GM23338 (cell line): ENCODE data around the gene C3orf62. TPM values are rescaled to one million over a fixed set of nuclear protein-coding genes. Genes with fewer than 3 reads are reported as not detected.

ENCODE experiments used
- ATAC-seq: fragments of 200-7000 bp; cut with Tn5 transposase; 3 replicates; pipeline ENCODE4 v1.9.1; 2020
- DNase-seq: peaks from one replicate; pipeline ENCODE4 v3.0.0-alpha.2; 2015; ENCODE audit warnings: low spot score
- H2AFZ ChIP-seq: fragments of 200-600 bp; sonication (generic); 2 replicates; pipeline ENCODE4 v1.8.0; 2016; ENCODE audit warnings: antibody characterized with exemption, mild to moderate bottlenecking, moderate library complexity
- H3F3A ChIP-seq: fragments of 200-600 bp; sonication (generic); replicated peaks from 2 replicates; pipeline ENCODE4 v1.8.0; 2017; ENCODE audit warnings: antibody characterized with exemption, mixed run types, low read depth
- H3K27ac ChIP-seq: fragments of 200-600 bp; sonication (generic); 2 replicates; pipeline ENCODE4 v1.6.1; 2016; ENCODE audit warnings: low read depth
- H3K27me3 ChIP-seq: fragments of 200-600 bp; sonication (generic); 2 replicates; pipeline ENCODE4 v1.8.0; 2016; ENCODE audit warnings: mild to moderate bottlenecking, mixed run types, moderate library complexity; ENCODE audit not compliant: insufficient read depth
- H3K36me3 ChIP-seq: fragments of 200-600 bp; sonication (generic); 2 replicates; pipeline ENCODE4 v1.8.0; 2016; ENCODE audit warnings: mild to moderate bottlenecking; ENCODE audit not compliant: insufficient read depth
- H3K4me1 ChIP-seq: fragments of 200-600 bp; sonication (generic); 2 replicates; pipeline ENCODE4 v1.8.0; 2016; ENCODE audit warnings: mild to moderate bottlenecking, moderate library complexity; ENCODE audit not compliant: insufficient read depth
- H3K4me2 ChIP-seq: fragments of 200-600 bp; sonication (generic); 2 replicates; pipeline ENCODE4 v1.7.1; 2017; ENCODE audit warnings: mixed run types
- H3K4me3 ChIP-seq: fragments of 200-600 bp; sonication (generic); 2 replicates; pipeline ENCODE4 v1.6.1; 2016; ENCODE audit warnings: mixed run types
- H3K79me2 ChIP-seq: fragments of 200-600 bp; sonication (generic); replicated peaks from 2 replicates; pipeline ENCODE4 v1.8.0; 2017; ENCODE audit warnings: mild to moderate bottlenecking; ENCODE audit not compliant: insufficient read depth
- H3K9me2 ChIP-seq: fragments of 200-600 bp; sonication (generic); 2 replicates; pipeline ENCODE4 v1.8.0; 2017; ENCODE audit not compliant: insufficient read depth
- H4K20me1 ChIP-seq: fragments of 200-600 bp; sonication (generic); replicated peaks from 2 replicates; pipeline ENCODE4 v1.8.0; 2017; ENCODE audit warnings: mild to moderate bottlenecking; ENCODE audit not compliant: insufficient read depth
- H3K27ac Mint-ChIP-seq: 2 replicates; pipeline ENCODE4 v1.8.0; 2020; ENCODE audit warnings: inconsistent platforms, mild to moderate bottlenecking, moderate library complexity, mixed read lengths
- H3K27me3 Mint-ChIP-seq: 3 replicates; pipeline ENCODE4 v1.8.0; 2022; ENCODE audit warnings: low read depth, mild to moderate bottlenecking, moderate library complexity, mixed read lengths, inconsistent platforms; ENCODE audit not compliant: insufficient read depth, poor library complexity
- H3K36me3 Mint-ChIP-seq: 3 replicates; pipeline ENCODE4 v1.8.0; 2021; ENCODE audit warnings: low read depth, mild to moderate bottlenecking, inconsistent platforms, moderate library complexity, mixed read lengths
- H3K4me1 Mint-ChIP-seq: 3 replicates; pipeline ENCODE4 v1.8.0; 2020; ENCODE audit warnings: mild to moderate bottlenecking, inconsistent platforms, mixed read lengths
- H3K4me3 Mint-ChIP-seq: 3 replicates; pipeline ENCODE4 v1.8.0; 2021; ENCODE audit warnings: moderate library complexity, mild to moderate bottlenecking, inconsistent platforms, mixed read lengths
- H3K9me3 Mint-ChIP-seq: 3 replicates; pipeline ENCODE4 v1.8.0; 2020; ENCODE audit warnings: moderate library complexity, mild to moderate bottlenecking, inconsistent platforms, mixed read lengths
- CTCF ChIP-seq, 2 experiments: fragments of 200-600 bp in 1 of 2; sonication (generic) in 1 of 2; conservative IDR thresholded peaks; 2 replicates each; pipeline versions ENCODE4 v1.5.1 to v1.6.1; 2016 to 2017; ENCODE audit warnings: antibody characterized with exemption in 2 of 2, low read depth in 2 of 2, mild to moderate bottlenecking in 2 of 2, moderate library complexity in 1 of 2
- ETS1 ChIP-seq: IDR thresholded peaks from 2 replicates; pipeline ENCODE4 v1.6.1; 2016; ENCODE audit warnings: antibody characterized with exemption
- EZH2 ChIP-seq: fragments of 200-600 bp; sonication (generic); IDR thresholded peaks from one replicate; pipeline ENCODE4 v1.8.0; 2017; ENCODE audit warnings: antibody characterized with exemption, mild to moderate bottlenecking, low read depth; ENCODE audit not compliant: unreplicated experiment
- EZH2phosphoT487 ChIP-seq: fragments of 200-600 bp; sonication (generic); IDR thresholded peaks from one replicate; pipeline ENCODE4 v1.8.1; 2018; ENCODE audit warnings: antibody characterized with exemption; ENCODE audit not compliant: unreplicated experiment
- JUNB ChIP-seq: IDR thresholded peaks from one replicate; pipeline ENCODE4 v1.6.1; 2016; ENCODE audit warnings: antibody characterized with exemption; ENCODE audit not compliant: unreplicated experiment
- NANOG ChIP-seq: IDR thresholded peaks from 2 replicates; pipeline ENCODE4 v1.6.1; 2016; ENCODE audit warnings: antibody characterized with exemption, borderline replicate concordance
- POLR2AphosphoS5 ChIP-seq: IDR thresholded peaks from 2 replicates; pipeline ENCODE4 v1.6.1; 2016; ENCODE audit warnings: antibody characterized with exemption, low read depth
- REST ChIP-seq: IDR thresholded peaks from one replicate; pipeline ENCODE4 v1.6.1; 2018; ENCODE audit warnings: antibody characterized with exemption; ENCODE audit not compliant: unreplicated experiment
- STAT1 ChIP-seq: IDR thresholded peaks from one replicate; pipeline ENCODE4 v1.6.1; 2016; ENCODE audit warnings: antibody characterized with exemption; ENCODE audit not compliant: unreplicated experiment
- ZNF114 ChIP-seq: fragments of 250-450 bp; sonication (Bioruptor Pico); IDR thresholded peaks from 2 replicates; pipeline ENCODE4 v1.5.0; 2020; ENCODE audit warnings: mild to moderate bottlenecking, moderate library complexity
- ZNF331 ChIP-seq: fragments of 250-450 bp; sonication (Bioruptor Pico); IDR thresholded peaks from 2 replicates; pipeline ENCODE4 v1.5.0; 2020; ENCODE audit warnings: low read depth, mild to moderate bottlenecking, moderate library complexity
- polyA plus RNA-seq: library from polyadenylated mRNA; unstranded; fragments of >200 nt; fragmentation: Nextera tagmentation; extraction: Ambion mirVana; gene quantifications from 2 replicates; pipeline ENCODE4 v1.2.1, GENCODE V29; 2016
- total RNA-seq: library from RNA; depleted of rRNA; stranded (reverse); fragments of >200 nt; shearing (Covaris generic); gene quantifications from 2 replicates; pipeline ENCODE4 v1.2.3, GENCODE V29; 2014

Gene C3orf62
- total and polyA plus RNA-seq, 2 experiments from 2014 or later, result 1.6 to 2.4 TPM

GRCh38 chr3:49283997-49284396 is 7.0 kb upstream of the C3orf62 start:
- no peaks in the 10 kb centered on the region for H3K27me3 ChIP-seq
- no peaks in the 10 kb centered on the region for H3K4me1 ChIP-seq
- no peaks in the 10 kb centered on the region for H3F3A ChIP-seq
- TF ChIP-seq REST (no peak), CTCF (conservative IDR thresholded peaks at IDR 0.05; ENCODE audit: low read depth in 2 of 2) (no peak), STAT1 (no peak), ZNF114 (no peak), JUNB (no peak), EZH2 (no peak), ETS1 (no peak)
- peaks cover 26% of the 10 kb centered on the region for H3K36me3 ChIP-seq
- no peak overlapping the region for H3K27ac ChIP-seq
- no peaks in the 10 kb centered on the region for H3K9me2 ChIP-seq
- H3K79me2 ChIP-seq, result no peaks in the 10 kb centered on the region
- H4K20me1 ChIP-seq, result no peaks in the 10 kb centered on the region
- ATAC-seq, result no peak
- H3K9me3 Mint-ChIP-seq, result no peaks in the 10 kb centered on the region
- H3K4me3 ChIP-seq, result no peak overlapping the region
- DNase-seq, result no peak
- H3K4me1 Mint-ChIP-seq, result no peaks in the 10 kb centered on the region
- H3K27me3 Mint-ChIP-seq, result peaks cover 1% of the 10 kb centered on the region
- peaks cover 66% of the 10 kb centered on the region for H3K36me3 Mint-ChIP-seq
- no peak overlapping the region for H3K4me3 Mint-ChIP-seq
- H2AFZ ChIP-seq, result no peak overlapping the region
- no peak overlapping the region for H3K4me2 ChIP-seq
- no peak overlapping the region for H3K27ac Mint-ChIP-seq

- no peak overlapping the region for H3K27ac Mint-ChIP-seq
- no peak for ATAC-seq
- H3K36me3 ChIP-seq, result peaks cover 14% of the 10 kb centered on the region; the same call in 1 of the 2 replicates
Observed at GRCh38 chr3:49279376-49279775, 2.3 kb upstream of the C3orf62 start.

More at GRCh38 chr3:49279376-49279775, 2.3 kb upstream of the C3orf62 start:
- H3K4me3 Mint-ChIP-seq, result no peak overlapping the region
- H3K4me2 ChIP-seq, result no peak overlapping the region
- no peak overlapping the region for H3K4me3 ChIP-seq
- H3K9me2 ChIP-seq, result no peaks in the 10 kb centered on the region
- H3F3A ChIP-seq, result peaks cover 16% of the 10 kb centered on the region; the same call in 1 of the 2 replicates
- no peak overlapping the region for H3K27ac ChIP-seq
- H3K4me1 ChIP-seq, result peaks cover 11% of the 10 kb centered on the region
- H3K27me3 Mint-ChIP-seq, result peaks cover 15% of the 10 kb centered on the region
- H3K79me2 ChIP-seq, result no peaks in the 10 kb centered on the region
- peaks cover 15% of the 10 kb centered on the region for H3K4me1 Mint-ChIP-seq
- H4K20me1 ChIP-seq, result no peaks in the 10 kb centered on the region
- DNase-seq, result no peak
- peaks cover 45% of the 10 kb centered on the region for H3K36me3 Mint-ChIP-seq
- no peaks in the 10 kb centered on the region for H3K9me3 Mint-ChIP-seq
- H3K27me3 ChIP-seq, result no peaks in the 10 kb centered on the region
- TF ChIP-seq POLR2AphosphoS5, result no peak
- no peak for TF ChIP-seq STAT1
- TF ChIP-seq ZNF331 (CRISPR knock-in tag), result no peak
- no peak for TF ChIP-seq ZNF114
- TF ChIP-seq NANOG, result no peak
- no peak for TF ChIP-seq ETS1
- TF ChIP-seq EZH2phosphoT487, result no peak
- TF ChIP-seq JUNB, result no peak
- H2AFZ ChIP-seq, result no peak overlapping the region
